SK-N-MC (cell line): Measurements from ENCODE around the gene SMYD3.

ENCODE experiments used
- EZH2 ChIP-seq: fragments of 200-600 bp; sonication (generic); IDR thresholded peaks from one replicate; pipeline ENCODE4 v1.6.1; 2017; ENCODE audit warnings: antibody characterized with exemption
- POLR2AphosphoS5 ChIP-seq: IDR thresholded peaks from 2 replicates; pipeline ENCODE4 v1.6.1; 2012; ENCODE audit warnings: mild to moderate bottlenecking, low read depth, low read length, borderline replicate concordance

GRCh38 chr1:245800901-245801605 is 706.0 kb downstream of the SMYD3 start:
- TF ChIP-seq POLR2AphosphoS5 = no peak
- TF ChIP-seq EZH2 = no peak
